HG03469 (cell line): ENCODE data around the gene LYPD6B.

ENCODE experiments used
- ATAC-seq: cut with Tn5 transposase; IDR thresholded peaks from one replicate; pipeline ENCODE4 v1.9.1; 2021; ENCODE audit warnings: mild to moderate bottlenecking, moderate library complexity, moderate number of reproducible peaks; ENCODE audit not compliant: unreplicated experiment

The LYPD6B gene

GRCh38 chr2:149104221-149104620 lies 65.7 kb downstream of the LYPD6B start:
- ATAC-seq = no peak

- ATAC-seq = no peak
Measured at GRCh38 chr2:149112068-149112467, 73.6 kb downstream of the LYPD6B start.

- ATAC-seq = no peak
Measured at GRCh38 chr2:149112713-149113112, 74.2 kb downstream of the LYPD6B start.

- no peak for ATAC-seq
Measured at GRCh38 chr2:149115781-149116180, 77.3 kb downstream of the LYPD6B start.

GRCh38 chr2:149119368-149119767 lies 80.9 kb downstream of the LYPD6B start:
- no peak for ATAC-seq

GRCh38 chr2:149122516-149122915 lies 84.0 kb downstream of the LYPD6B start:
- no peak for ATAC-seq

- ATAC-seq = no peak
Measured at GRCh38 chr2:149125031-149125725, 86.7 kb downstream of the LYPD6B start.

- ATAC-seq = no peak
Measured at GRCh38 chr2:149129433-149129832, 90.9 kb downstream of the LYPD6B start.

- no peak for ATAC-seq
Measured at GRCh38 chr2:149132339-149132738, 93.8 kb downstream of the LYPD6B start.

GRCh38 chr2:149132901-149133300 lies 94.4 kb downstream of the LYPD6B start:
- no peak for ATAC-seq

- ATAC-seq = no peak
Measured at GRCh38 chr2:149134335-149134923, 95.9 kb downstream of the LYPD6B start.

- no peak for ATAC-seq
Measured at GRCh38 chr2:149136111-149136510, 97.6 kb downstream of the LYPD6B start.

- no peak for ATAC-seq
Measured at GRCh38 chr2:149141046-149141445, 102.5 kb downstream of the LYPD6B start.

- ATAC-seq = no peak
Measured at GRCh38 chr2:149143734-149144133, 105.2 kb downstream of the LYPD6B start.

GRCh38 chr2:149145314-149146295 lies 107.1 kb downstream of the LYPD6B start:
- ATAC-seq = no peak

- no peak for ATAC-seq
Measured at GRCh38 chr2:149146876-149147275, 108.4 kb downstream of the LYPD6B start.

GRCh38 chr2:149148194-149149006 lies 109.9 kb downstream of the LYPD6B start:
- no peak for ATAC-seq

- no peak for ATAC-seq
Measured at GRCh38 chr2:149149007-149149297, 110.5 kb downstream of the LYPD6B start.

- no peak for ATAC-seq
Measured at GRCh38 chr2:149152469-149152953, 114.0 kb downstream of the LYPD6B start.

GRCh38 chr2:149155196-149155969 lies 116.9 kb downstream of the LYPD6B start:
- ATAC-seq = no peak
